Effector memory CD4-positive, alpha-beta T cell (primary cell): ENCODE data around the gene SMIM24.
"Not testable (repeated sequence)": the region's sequence is repeated elsewhere in the genome, so short reads cannot be mapped to it uniquely, and the experiment has no call there.

Experiments
- DNase-seq, 3 donors: peaks; one replicate each; pipeline ENCODE4 v3.0.0-alpha.2; 2020
- H3K27ac ChIP-seq: 2 replicates; pipeline ENCODE4 v1.7.0; 2013; ENCODE audit warnings: mild to moderate bottlenecking, low read length, moderate library complexity; ENCODE audit not compliant: insufficient read depth, poor library complexity, severe bottlenecking
- H3K27me3 ChIP-seq: replicated peaks from 2 replicates; pipeline ENCODE4 v1.7.0; 2013; ENCODE audit warnings: mild to moderate bottlenecking, low read length; ENCODE audit not compliant: insufficient read depth, control insufficient read depth, poor library complexity, severe bottlenecking
- H3K36me3 ChIP-seq: 2 replicates; pipeline ENCODE4 v1.7.0; 2013; ENCODE audit warnings: mild to moderate bottlenecking, low read length, moderate library complexity; ENCODE audit not compliant: control insufficient read depth, insufficient read depth
- H3K4me1 ChIP-seq: 2 replicates; pipeline ENCODE4 v1.7.0; 2013; ENCODE audit warnings: low read length, mild to moderate bottlenecking; ENCODE audit not compliant: control insufficient read depth, insufficient read depth, poor library complexity, severe bottlenecking
- H3K4me3 ChIP-seq: 2 replicates; pipeline ENCODE4 v1.7.0; 2013; ENCODE audit warnings: low read length, low read depth, mild to moderate bottlenecking; ENCODE audit not compliant: insufficient read depth, poor library complexity, severe bottlenecking
- H3K9me3 ChIP-seq: 2 replicates; pipeline ENCODE4 v1.7.0; 2013; ENCODE audit warnings: mild to moderate bottlenecking, low read length, moderate library complexity; ENCODE audit not compliant: control insufficient read depth

Gene SMIM24

DNA sequence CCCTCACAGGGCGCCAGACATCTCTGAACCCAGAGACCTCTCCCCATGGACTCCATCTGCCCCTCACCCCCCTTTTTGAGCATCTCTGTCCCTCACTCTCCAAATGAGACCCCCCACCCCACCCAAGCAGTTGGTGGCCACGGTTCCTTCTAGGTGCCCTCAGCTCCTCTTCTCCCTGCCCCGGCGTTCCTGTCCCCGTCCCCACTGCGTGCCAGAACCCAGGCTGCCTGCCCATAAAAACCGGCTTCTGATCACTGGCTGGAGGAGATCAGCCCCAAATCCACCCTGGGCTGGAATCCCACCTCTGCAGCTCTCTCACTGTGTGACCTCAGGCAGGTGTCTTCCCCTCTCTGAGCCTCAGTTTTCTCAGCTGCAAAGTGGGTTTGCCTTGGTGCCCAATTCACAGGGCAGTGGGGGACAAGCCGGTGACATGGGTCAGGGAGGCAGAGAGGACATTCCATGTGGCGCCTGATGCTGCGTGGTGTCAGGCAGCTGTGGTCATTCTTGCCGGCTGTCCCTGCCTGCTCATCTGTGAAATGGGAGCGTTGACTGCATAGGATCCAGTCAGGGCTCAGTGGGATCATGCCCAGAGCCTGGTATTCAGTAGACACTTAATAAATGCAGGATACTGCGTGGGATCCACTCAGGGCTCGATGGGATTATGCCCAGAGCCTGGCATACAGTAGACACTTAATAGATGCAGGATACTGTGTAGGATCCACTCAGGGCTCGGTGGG lies 25.5 kb downstream of the SMIM24 start:
- Histone ChIP-seq H3K27me3 (no peaks in the 10 kb centered on the region), H3K9me3 (no peaks in the 10 kb centered on the region), H3K4me3 (no peak overlapping the region), H3K27ac (no peak overlapping the region), H3K4me1 (no peaks in the 10 kb centered on the region), H3K36me3 (peaks cover 40% of the 10 kb centered on the region)
- no peak for DNase-seq

DNA sequence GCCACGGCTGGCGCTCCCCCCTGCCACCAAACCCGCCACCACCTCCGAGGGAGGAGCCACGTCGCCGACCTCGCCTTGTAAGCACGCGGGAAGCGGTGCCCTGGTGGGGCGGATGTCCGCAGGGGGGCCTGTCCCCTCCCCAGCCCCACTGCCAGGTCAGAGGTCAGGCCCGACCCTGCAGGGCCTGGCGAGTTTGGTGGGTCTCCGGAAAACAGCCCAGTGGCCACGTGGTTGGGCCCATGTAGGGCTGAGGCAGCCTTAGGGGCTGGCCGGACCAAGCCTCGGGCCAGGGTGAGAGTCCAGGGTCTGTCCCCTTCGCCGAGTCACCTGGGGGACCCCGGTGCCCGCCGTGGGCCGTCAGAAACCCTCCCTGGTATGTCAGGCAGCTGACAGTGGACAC lies 26.5 kb downstream of the SMIM24 start:
- H3K36me3 ChIP-seq: peaks cover 40% of the 10 kb centered on the region
- H3K27ac ChIP-seq: no peak overlapping the region
- no peaks in the 10 kb centered on the region for H3K4me1 ChIP-seq
- no peaks in the 10 kb centered on the region for H3K9me3 ChIP-seq
- no peaks in the 10 kb centered on the region for H3K27me3 ChIP-seq
- H3K4me3 ChIP-seq: no peak overlapping the region
- no peak for DNase-seq

DNA sequence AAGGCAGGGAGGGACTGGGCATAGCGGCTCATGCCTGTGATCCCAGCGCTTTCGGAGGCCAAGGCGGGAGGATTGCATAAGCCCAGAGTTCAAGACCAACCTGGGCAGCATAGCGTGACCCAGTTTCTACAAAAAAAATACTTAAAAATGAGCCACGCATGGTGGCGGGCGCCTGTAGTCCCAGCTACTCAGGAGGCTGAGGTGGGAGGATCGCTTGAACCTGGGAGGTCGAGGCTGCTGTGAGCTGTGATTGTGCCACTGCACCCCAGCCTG lies 27.4 kb downstream of the SMIM24 start:
- H3K27me3 ChIP-seq, H3K9me3 ChIP-seq, H3K27ac ChIP-seq, H3K4me1 ChIP-seq, DNase-seq, H3K4me3 ChIP-seq: not testable (repeated sequence)
- peaks cover 40% of the 10 kb centered on the region for H3K36me3 ChIP-seq

GRCh38 chr19:3452171-3452941 lies 28.0 kb downstream of the SMIM24 start:
- DNase-seq: no peak
- H3K4me3 ChIP-seq: no peak overlapping the region
- H3K36me3 ChIP-seq: peaks cover 40% of the 10 kb centered on the region
- no peaks in the 10 kb centered on the region for H3K27me3 ChIP-seq
- no peak overlapping the region for H3K27ac ChIP-seq
- H3K9me3 ChIP-seq: no peaks in the 10 kb centered on the region
- H3K4me1 ChIP-seq: no peaks in the 10 kb centered on the region

- Histone ChIP-seq H3K4me1 (no peaks in the 10 kb centered on the region), H3K9me3 (no peaks in the 10 kb centered on the region), H3K36me3 (peaks cover 40% of the 10 kb centered on the region), H3K27ac (no peak overlapping the region), H3K4me3 (no peak overlapping the region), H3K27me3 (no peaks in the 10 kb centered on the region)
- DNase-seq: no peak
Measured at GRCh38 chr19:3451451-3451866, 28.9 kb downstream of the SMIM24 start.

DNA sequence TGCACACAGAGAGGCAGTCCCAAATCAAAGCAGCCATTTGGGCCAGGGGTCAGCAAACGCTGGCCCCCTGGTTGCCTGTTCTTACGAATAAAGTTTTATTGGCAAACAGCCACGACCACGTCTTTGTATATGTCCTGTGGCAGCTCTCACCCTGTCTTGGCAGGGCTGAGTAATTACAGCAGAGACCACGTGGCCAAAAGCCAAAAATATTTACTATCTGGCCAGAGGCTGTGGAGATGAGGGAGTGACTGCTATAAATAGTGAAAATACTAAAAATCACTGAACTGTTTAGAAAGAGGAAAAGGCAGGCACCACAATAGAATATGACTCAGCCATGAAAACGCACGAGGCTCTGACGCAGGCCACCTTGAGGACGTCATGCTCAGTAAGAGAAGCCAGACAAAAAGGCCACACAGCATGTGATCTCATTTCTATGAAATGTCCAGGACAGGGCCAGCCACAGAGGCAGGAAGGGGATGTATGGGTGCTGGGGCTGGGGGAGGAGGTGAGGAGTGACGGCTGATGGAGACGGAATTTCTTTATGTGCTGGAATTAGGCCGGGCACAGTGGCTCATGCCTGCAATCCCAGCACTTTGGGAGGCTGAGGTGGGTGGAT lies 29.4 kb downstream of the SMIM24 start:
- Histone ChIP-seq H3K9me3 (no peaks in the 10 kb centered on the region), H3K27me3 (no peaks in the 10 kb centered on the region), H3K4me1 (no peaks in the 10 kb centered on the region), H3K36me3 (peaks cover 40% of the 10 kb centered on the region), H3K4me3 (no peak overlapping the region), H3K27ac (no peak overlapping the region)
- DNase-seq: no peak

GRCh38 chr19:3448616-3449334 lies 31.6 kb downstream of the SMIM24 start:
- H3K4me1 ChIP-seq: no peaks in the 10 kb centered on the region
- no peaks in the 10 kb centered on the region for H3K27me3 ChIP-seq
- H3K4me3 ChIP-seq: no peak overlapping the region
- peaks cover 23% of the 10 kb centered on the region for H3K36me3 ChIP-seq
- H3K9me3 ChIP-seq: no peaks in the 10 kb centered on the region
- no peak for DNase-seq
- no peak overlapping the region for H3K27ac ChIP-seq

DNA sequence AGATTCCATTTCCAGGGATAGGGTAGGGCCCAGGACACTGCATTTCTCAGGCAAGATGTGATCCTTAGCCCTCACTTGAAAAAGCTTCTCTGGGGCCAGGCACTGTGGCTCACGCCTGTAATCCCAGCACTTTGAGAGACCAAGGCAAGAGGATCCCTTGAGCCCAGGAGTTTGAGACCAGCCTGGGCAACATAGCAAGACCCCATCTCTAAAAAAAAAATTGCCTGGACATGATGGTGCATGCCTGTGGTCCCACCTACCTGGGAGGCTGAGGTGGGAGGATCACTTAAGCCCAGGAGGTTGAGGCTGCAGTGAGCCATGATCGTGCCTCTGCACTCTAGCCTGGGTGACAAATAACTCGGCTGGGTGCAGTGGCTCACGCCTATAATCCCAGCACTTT lies 33.7 kb downstream of the SMIM24 start:
- H3K27ac ChIP-seq, H3K36me3 ChIP-seq, DNase-seq, H3K4me3 ChIP-seq, H3K4me1 ChIP-seq, H3K9me3 ChIP-seq, H3K27me3 ChIP-seq: not testable (repeated sequence)

GRCh38 chr19:3444695-3445234 lies 35.6 kb downstream of the SMIM24 start:
- no peak for DNase-seq
- Histone ChIP-seq H3K27ac (no peak overlapping the region), H3K4me1 (no peaks in the 10 kb centered on the region), H3K27me3 (no peaks in the 10 kb centered on the region), H3K36me3 (no peaks in the 10 kb centered on the region), H3K9me3 (no peaks in the 10 kb centered on the region), H3K4me3 (no peak overlapping the region)
